D721Med (cell line): ENCODE measurements around the gene HSD17B1.

Source experiments
- DNase-seq: peaks from one replicate; pipeline ENCODE4 v3.0.0; 2011; ENCODE audit warnings: low spot score; ENCODE audit not compliant: insufficient read length
- FAIRE-seq: peaks from 2 replicates; lab custom pipeline; 2011; peaks lifted over from hg19 to GRCh38; lab: Jason Lieb, UNC
- CTCF ChIP-seq: IDR thresholded peaks from 2 replicates; pipeline ENCODE4 v1.5.1; 2012; ENCODE audit warnings: mild to moderate bottlenecking, control low read depth; ENCODE audit not compliant: insufficient read depth; ENCODE audit errors: missing control alignments

The HSD17B1 gene

GRCh38 chr17:42535155-42536047 is 17.3 kb upstream of the HSD17B1 start:
- no peak for TF ChIP-seq CTCF
- DNase-seq (no peak), FAIRE-seq (no peak)

- FAIRE-seq (no peak), DNase-seq (peak; percentile 99)
- TF ChIP-seq CTCF = no peak
Measured at GRCh38 chr17:42536048-42536371, 16.7 kb upstream of the HSD17B1 start, which contains the start of gene NAGLU. NAGLU (plus strand) TSS chr17:42536241; CDS start chr17:42536273, 32 bp downstream.

- no peak for TF ChIP-seq CTCF
- no peak for FAIRE-seq
- peak; percentile 74 for DNase-seq
Measured at GRCh38 chr17:42536372-42537155, 16.2 kb upstream of the HSD17B1 start.

GRCh38 chr17:42537156-42537805 is 15.4 kb upstream of the HSD17B1 start:
- FAIRE-seq (no peak), DNase-seq (no peak)
- no peak for TF ChIP-seq CTCF

GRCh38 chr17:42537826-42538451 is 14.8 kb upstream of the HSD17B1 start:
- DNase-seq = no peak

More at GRCh38 chr17:42537826-42538451, 14.8 kb upstream of the HSD17B1 start:
- FAIRE-seq = no peak
- no peak for TF ChIP-seq CTCF
